Measurements from ENCODE around the gene POT1. TPM values are rescaled to one million over a fixed set of nuclear protein-coding genes. Genes with fewer than 3 reads are reported as not detected.

Gene POT1
- total and polyA plus RNA-seq, 2 experiments from 2014 or later, result 12.0 to 40.4 TPM

GRCh38 chr7:124811341-124811740 lies 118.3 kb downstream of the POT1 start:
- DNase-seq (ENCODE audit: low spot score), result no peak
- Histone ChIP-seq H3K27me3 (ENCODE audit: insufficient read depth) (no peaks in the 10 kb centered on the region), H3K4me2 (no peak overlapping the region), H3K27ac (ENCODE audit: low read depth) (no peak overlapping the region), H3K36me3 (ENCODE audit: insufficient read depth) (no peaks in the 10 kb centered on the region), H3K9me2 (ENCODE audit: insufficient read depth) (no peaks in the 10 kb centered on the region), H3K79me2 (replicated peaks; ENCODE audit: insufficient read depth) (no peaks in the 10 kb centered on the region), H3K4me3 (no peak overlapping the region), H2AFZ (no peak overlapping the region), H3F3A (replicated peaks; ENCODE audit: low read depth) (no peaks in the 10 kb centered on the region), H4K20me1 (replicated peaks; ENCODE audit: insufficient read depth) (no peaks in the 10 kb centered on the region), H3K4me1 (ENCODE audit: insufficient read depth) (peaks cover 52% of the 10 kb centered on the region)
- Mint-ChIP-seq H3K36me3 (ENCODE audit: low read depth) (no peaks in the 10 kb centered on the region), H3K27ac (0 out of 2 replicates have a peak overlapping the region, but pooled peaks have one; percentile 32), H3K4me3 (no peak overlapping the region), H3K27me3 (ENCODE audit: insufficient read depth, low read depth, poor library complexity) (no peaks in the 10 kb centered on the region), H3K9me3 (no peaks in the 10 kb centered on the region), H3K4me1 (peaks cover 49% of the 10 kb centered on the region)
- ATAC-seq, result no peak
- TF ChIP-seq ETS1 (IDR thresholded peaks at IDR 0.05) (no peak), JUNB (IDR thresholded peaks at IDR 0.05; ENCODE audit: unreplicated experiment) (no peak), STAT1 (IDR thresholded peaks at IDR 0.05; ENCODE audit: unreplicated experiment) (no peak), POLR2AphosphoS5 (IDR thresholded peaks at IDR 0.05; ENCODE audit: low read depth) (no peak), EZH2 (IDR thresholded peaks at IDR 0.05; ENCODE audit: low read depth, unreplicated experiment) (no peak), ZNF331 (CRISPR knock-in tag; IDR thresholded peaks at IDR 0.05; ENCODE audit: low read depth) (no peak), CREB1 (CRISPR knock-in tag; IDR thresholded peaks at IDR 0.05; ENCODE audit: low read depth) (no peak), CTCF (conservative IDR thresholded peaks at IDR 0.05; ENCODE audit: low read depth in 2 of 2) (no peak), NANOG (IDR thresholded peaks at IDR 0.05; ENCODE audit: borderline replicate concordance) (no peak), ZNF114 (CRISPR knock-in tag; IDR thresholded peaks at IDR 0.05) (no peak), EZH2phosphoT487 (IDR thresholded peaks at IDR 0.05; ENCODE audit: unreplicated experiment) (no peak)
- TF ChIP-seq, protein P1, sequence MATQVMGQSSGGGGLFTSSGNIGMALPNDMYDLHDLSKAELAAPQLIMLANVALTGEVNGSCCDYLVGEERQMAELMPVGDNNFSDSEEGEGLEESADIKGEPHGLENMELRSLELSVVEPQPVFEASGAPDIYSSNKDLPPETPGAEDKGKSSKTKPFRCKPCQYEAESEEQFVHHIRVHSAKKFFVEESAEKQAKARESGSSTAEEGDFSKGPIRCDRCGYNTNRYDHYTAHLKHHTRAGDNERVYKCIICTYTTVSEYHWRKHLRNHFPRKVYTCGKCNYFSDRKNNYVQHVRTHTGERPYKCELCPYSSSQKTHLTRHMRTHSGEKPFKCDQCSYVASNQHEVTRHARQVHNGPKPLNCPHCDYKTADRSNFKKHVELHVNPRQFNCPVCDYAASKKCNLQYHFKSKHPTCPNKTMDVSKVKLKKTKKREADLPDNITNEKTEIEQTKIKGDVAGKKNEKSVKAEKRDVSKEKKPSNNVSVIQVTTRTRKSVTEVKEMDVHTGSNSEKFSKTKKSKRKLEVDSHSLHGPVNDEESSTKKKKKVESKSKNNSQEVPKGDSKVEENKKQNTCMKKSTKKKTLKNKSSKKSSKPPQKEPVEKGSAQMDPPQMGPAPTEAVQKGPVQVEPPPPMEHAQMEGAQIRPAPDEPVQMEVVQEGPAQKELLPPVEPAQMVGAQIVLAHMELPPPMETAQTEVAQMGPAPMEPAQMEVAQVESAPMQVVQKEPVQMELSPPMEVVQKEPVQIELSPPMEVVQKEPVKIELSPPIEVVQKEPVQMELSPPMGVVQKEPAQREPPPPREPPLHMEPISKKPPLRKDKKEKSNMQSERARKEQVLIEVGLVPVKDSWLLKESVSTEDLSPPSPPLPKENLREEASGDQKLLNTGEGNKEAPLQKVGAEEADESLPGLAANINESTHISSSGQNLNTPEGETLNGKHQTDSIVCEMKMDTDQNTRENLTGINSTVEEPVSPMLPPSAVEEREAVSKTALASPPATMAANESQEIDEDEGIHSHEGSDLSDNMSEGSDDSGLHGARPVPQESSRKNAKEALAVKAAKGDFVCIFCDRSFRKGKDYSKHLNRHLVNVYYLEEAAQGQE (IDR thresholded peaks at IDR 0.05; ENCODE audit: unreplicated experiment), result no peak
- TF ChIP-seq, protein P2, sequence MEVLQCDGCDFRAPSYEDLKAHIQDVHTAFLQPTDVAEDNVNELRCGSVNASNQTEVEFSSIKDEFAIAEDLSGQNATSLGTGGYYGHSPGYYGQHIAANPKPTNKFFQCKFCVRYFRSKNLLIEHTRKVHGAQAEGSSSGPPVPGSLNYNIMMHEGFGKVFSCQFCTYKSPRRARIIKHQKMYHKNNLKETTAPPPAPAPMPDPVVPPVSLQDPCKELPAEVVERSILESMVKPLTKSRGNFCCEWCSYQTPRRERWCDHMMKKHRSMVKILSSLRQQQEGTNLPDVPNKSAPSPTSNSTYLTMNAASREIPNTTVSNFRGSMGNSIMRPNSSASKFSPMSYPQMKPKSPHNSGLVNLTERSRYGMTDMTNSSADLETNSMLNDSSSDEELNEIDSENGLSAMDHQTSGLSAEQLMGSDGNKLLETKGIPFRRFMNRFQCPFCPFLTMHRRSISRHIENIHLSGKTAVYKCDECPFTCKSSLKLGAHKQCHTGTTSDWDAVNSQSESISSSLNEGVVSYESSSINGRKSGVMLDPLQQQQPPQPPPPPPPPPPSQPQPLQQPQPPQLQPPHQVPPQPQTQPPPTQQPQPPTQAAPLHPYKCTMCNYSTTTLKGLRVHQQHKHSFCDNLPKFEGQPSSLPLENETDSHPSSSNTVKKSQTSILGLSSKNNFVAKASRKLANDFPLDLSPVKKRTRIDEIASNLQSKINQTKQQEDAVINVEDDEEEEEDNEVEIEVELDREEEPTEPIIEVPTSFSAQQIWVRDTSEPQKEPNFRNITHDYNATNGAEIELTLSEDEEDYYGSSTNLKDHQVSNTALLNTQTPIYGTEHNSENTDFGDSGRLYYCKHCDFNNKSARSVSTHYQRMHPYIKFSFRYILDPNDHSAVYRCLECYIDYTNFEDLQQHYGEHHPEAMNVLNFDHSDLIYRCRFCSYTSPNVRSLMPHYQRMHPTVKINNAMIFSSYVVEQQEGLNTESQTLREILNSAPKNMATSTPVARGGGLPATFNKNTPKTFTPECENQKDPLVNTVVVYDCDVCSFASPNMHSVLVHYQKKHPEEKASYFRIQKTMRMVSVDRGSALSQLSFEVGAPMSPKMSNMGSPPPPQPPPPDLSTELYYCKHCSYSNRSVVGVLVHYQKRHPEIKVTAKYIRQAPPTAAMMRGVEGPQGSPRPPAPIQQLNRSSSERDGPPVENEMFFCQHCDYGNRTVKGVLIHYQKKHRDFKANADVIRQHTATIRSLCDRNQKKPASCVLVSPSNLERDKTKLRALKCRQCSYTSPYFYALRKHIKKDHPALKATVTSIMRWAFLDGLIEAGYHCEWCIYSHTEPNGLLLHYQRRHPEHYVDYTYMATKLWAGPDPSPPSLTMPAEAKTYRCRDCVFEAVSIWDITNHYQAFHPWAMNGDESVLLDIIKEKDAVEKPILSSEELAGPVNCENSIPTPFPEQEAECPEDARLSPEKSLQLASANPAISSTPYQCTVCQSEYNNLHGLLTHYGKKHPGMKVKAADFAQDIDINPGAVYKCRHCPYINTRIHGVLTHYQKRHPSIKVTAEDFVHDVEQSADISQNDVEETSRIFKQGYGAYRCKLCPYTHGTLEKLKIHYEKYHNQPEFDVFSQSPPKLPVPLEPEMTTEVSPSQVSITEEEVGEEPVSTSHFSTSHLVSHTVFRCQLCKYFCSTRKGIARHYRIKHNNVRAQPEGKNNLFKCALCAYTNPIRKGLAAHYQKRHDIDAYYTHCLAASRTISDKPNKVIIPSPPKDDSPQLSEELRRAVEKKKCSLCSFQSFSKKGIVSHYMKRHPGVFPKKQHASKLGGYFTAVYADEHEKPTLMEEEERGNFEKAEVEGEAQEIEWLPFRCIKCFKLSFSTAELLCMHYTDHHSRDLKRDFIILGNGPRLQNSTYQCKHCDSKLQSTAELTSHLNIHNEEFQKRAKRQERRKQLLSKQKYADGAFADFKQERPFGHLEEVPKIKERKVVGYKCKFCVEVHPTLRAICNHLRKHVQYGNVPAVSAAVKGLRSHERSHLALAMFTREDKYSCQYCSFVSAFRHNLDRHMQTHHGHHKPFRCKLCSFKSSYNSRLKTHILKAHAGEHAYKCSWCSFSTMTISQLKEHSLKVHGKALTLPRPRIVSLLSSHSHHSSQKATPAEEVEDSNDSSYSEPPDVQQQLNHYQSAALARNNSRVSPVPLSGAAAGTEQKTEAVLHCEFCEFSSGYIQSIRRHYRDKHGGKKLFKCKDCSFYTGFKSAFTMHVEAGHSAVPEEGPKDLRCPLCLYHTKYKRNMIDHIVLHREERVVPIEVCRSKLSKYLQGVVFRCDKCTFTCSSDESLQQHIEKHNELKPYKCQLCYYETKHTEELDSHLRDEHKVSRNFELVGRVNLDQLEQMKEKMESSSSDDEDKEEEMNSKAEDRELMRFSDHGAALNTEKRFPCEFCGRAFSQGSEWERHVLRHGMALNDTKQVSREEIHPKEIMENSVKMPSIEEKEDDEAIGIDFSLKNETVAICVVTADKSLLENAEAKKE (CRISPR knock-in tag; IDR thresholded peaks at IDR 0.05), result no peak

All from GM23338 (cell line).